A673 (cell line): ENCODE results near the gene NCKAP5. TPM values are rescaled to one million over a fixed set of nuclear protein-coding genes. Genes with fewer than 3 reads are reported as not detected.

ENCODE experiments used
- BruUV-seq: library from RNA; stranded (reverse); fragments of 400-500 nt; replicated peaks from 2 replicates; lab custom pipeline; 2021; lab: Mats Ljungman, UMichigan
- CTCF ChIA-PET: fragments of 300-600 bp; sonication (Branson Sonifier 250); formaldehyde crosslinking; loops from one replicate; lab custom pipeline; 2022; ENCODE audit warnings: antibody characterized with exemption; lab: Charles Lee
- POLR2A ChIA-PET: fragments of 300-600 bp; sonication (Branson Sonifier 250); formaldehyde crosslinking; loops from one replicate; lab custom pipeline; 2022; ENCODE audit warnings: antibody characterized with exemption; ENCODE audit not compliant: low non-redundant PET; lab: Charles Lee
- DNase-seq: peaks from one replicate; pipeline ENCODE4 v3.0.0-alpha.2; 2015; ENCODE audit warnings: low spot score
- H3K27ac ChIP-seq: fragments of 200-600 bp; sonication (generic); 2 replicates; pipeline ENCODE4 v1.5.1; 2016; ENCODE audit warnings: mixed run types, low read depth, mild to moderate bottlenecking, mixed read lengths, antibody characterized with exemption, low read length; ENCODE audit not compliant: poor library complexity, severe bottlenecking
- H3K27me3 ChIP-seq: fragments of 200-600 bp; sonication (generic); replicated peaks from 2 replicates; pipeline ENCODE4 v1.6.1; 2017; ENCODE audit warnings: mixed run types, low read depth, mild to moderate bottlenecking, mixed read lengths, antibody characterized with exemption, low read length; ENCODE audit not compliant: insufficient read depth, poor library complexity
- H3K36me3 ChIP-seq: fragments of 200-600 bp; sonication (generic); 2 replicates; pipeline ENCODE4 v1.6.1; 2016; ENCODE audit warnings: mixed run types, mild to moderate bottlenecking, mixed read lengths, antibody characterized with exemption, low read length; ENCODE audit not compliant: insufficient read depth, poor library complexity, severe bottlenecking
- H3K4me1 ChIP-seq: fragments of 200-600 bp; sonication (generic); 2 replicates; pipeline ENCODE4 v1.6.1; 2017; ENCODE audit warnings: mixed run types, mild to moderate bottlenecking, mixed read lengths, antibody characterized with exemption, low read length; ENCODE audit not compliant: insufficient read depth, poor library complexity, severe bottlenecking
- H3K4me3 ChIP-seq: fragments of 200-600 bp; sonication (generic); 2 replicates; pipeline ENCODE4 v1.5.1; 2016; ENCODE audit warnings: low read depth, mixed run types, mild to moderate bottlenecking, mixed read lengths, low read length; ENCODE audit not compliant: poor library complexity, severe bottlenecking
- H3K9me3 ChIP-seq: fragments of 200-600 bp; sonication (generic); 2 replicates; pipeline ENCODE4 v1.6.1; 2016; ENCODE audit warnings: mixed run types, low read depth, mild to moderate bottlenecking, mixed read lengths, antibody characterized with exemption, low read length; ENCODE audit not compliant: poor library complexity, severe bottlenecking
- EZH2 ChIP-seq: fragments of 200-600 bp; sonication (generic); IDR thresholded peaks from 2 replicates; pipeline ENCODE4 v1.6.1; 2017; ENCODE audit warnings: borderline replicate concordance, low read depth, mild to moderate bottlenecking, mixed read lengths, antibody characterized with exemption, low read length; ENCODE audit not compliant: poor library complexity, severe bottlenecking
- intact Hi-C: fragments of 100-400 bp; cut with micrococcal nuclease; formaldehyde crosslinking; loops from one replicate; pipeline ENCODE4 v1.10.0; 2022; ENCODE audit not compliant: unreplicated experiment
- total RNA-seq: library from RNA; stranded (reverse); gene quantifications from 2 replicates; pipeline ENCODE4 v1.2.3, GENCODE V29; 2021
- TF ChIP-seq, protein P1 (sequence below): fragments of 300-800, 200-600 bp; sonication (generic); conservative IDR thresholded peaks from 2 replicates; pipeline ENCODE4 v1.5.1; 2017; ENCODE audit warnings: low read depth, mild to moderate bottlenecking, antibody characterized with exemption, low read length, moderate library complexity, mixed read lengths

Gene NCKAP5
- total RNA-seq, 1 experiment from 2014 or later: 26.6 TPM

DNA sequence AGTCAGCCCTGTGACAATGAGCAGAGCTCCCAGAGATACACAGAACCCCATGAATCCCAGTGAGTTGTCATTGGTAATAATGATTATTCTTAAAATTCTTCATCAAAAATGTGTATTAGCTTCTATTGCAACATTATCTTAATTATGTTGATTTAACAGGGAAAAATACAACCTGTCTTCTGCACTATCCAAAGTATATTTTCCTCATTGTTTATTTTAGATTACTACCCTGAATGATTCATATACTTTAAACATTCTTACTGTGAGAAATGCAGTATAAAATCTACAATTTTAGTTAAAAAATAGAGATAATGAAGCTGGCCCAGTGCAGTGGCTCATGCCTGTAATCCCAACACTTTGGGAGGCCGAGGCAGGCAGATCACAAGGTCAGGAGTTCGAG lies 773.0 kb downstream of the NCKAP5 start:
- Histone ChIP-seq H3K36me3 (no peaks in the 10 kb centered on the region), H3K9me3 (no peaks in the 10 kb centered on the region), H3K4me3 (no peak overlapping the region), H3K27me3 (no peaks in the 10 kb centered on the region), H3K27ac (no peak overlapping the region), H3K4me1 (no peaks in the 10 kb centered on the region)
- no TSS peak for BruUV-seq
- ChIA-PET POLR2A (no interaction called here), CTCF (no interaction called here)
- no peak for DNase-seq
- intact Hi-C loops: no loop called here
- TF ChIP-seq, protein P1, sequence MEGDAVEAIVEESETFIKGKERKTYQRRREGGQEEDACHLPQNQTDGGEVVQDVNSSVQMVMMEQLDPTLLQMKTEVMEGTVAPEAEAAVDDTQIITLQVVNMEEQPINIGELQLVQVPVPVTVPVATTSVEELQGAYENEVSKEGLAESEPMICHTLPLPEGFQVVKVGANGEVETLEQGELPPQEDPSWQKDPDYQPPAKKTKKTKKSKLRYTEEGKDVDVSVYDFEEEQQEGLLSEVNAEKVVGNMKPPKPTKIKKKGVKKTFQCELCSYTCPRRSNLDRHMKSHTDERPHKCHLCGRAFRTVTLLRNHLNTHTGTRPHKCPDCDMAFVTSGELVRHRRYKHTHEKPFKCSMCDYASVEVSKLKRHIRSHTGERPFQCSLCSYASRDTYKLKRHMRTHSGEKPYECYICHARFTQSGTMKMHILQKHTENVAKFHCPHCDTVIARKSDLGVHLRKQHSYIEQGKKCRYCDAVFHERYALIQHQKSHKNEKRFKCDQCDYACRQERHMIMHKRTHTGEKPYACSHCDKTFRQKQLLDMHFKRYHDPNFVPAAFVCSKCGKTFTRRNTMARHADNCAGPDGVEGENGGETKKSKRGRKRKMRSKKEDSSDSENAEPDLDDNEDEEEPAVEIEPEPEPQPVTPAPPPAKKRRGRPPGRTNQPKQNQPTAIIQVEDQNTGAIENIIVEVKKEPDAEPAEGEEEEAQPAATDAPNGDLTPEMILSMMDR: no peak
- no peak for TF ChIP-seq EZH2

DNA sequence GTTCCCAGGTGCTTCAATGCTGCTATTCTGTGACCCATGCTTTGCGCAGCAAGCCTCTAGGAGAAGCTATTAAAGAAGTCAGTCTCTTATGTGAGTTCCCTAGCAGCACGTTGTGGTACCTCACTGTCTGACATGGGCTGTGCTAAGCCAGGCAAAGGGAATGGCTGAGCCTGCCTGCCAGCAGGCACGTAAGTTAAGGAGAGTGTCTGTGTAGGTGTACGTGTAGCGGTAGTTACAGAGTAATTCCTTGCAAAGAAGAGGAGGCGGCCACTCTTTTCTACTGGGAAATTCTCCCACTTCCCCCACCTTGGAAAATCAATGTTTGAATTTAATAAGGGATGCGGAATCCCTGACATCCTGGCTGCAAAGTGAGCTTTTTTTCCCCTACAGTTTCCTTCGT lies 774.7 kb downstream of the NCKAP5 start:
- H3K36me3 ChIP-seq: no peaks in the 10 kb centered on the region
- DNase-seq: no peak
- POLR2A ChIA-PET: no interaction called here
- no peaks in the 10 kb centered on the region for H3K9me3 ChIP-seq
- no peak overlapping the region for H3K27ac ChIP-seq
- H3K4me3 ChIP-seq: no peak overlapping the region
- intact Hi-C loops: no loop called here
- no peaks in the 10 kb centered on the region for H3K27me3 ChIP-seq
- TF ChIP-seq EZH2: no peak
- TF ChIP-seq, protein P1: no peak
- BruUV-seq: no TSS peak
- CTCF ChIA-PET: no interaction called here
- no peaks in the 10 kb centered on the region for H3K4me1 ChIP-seq

DNA sequence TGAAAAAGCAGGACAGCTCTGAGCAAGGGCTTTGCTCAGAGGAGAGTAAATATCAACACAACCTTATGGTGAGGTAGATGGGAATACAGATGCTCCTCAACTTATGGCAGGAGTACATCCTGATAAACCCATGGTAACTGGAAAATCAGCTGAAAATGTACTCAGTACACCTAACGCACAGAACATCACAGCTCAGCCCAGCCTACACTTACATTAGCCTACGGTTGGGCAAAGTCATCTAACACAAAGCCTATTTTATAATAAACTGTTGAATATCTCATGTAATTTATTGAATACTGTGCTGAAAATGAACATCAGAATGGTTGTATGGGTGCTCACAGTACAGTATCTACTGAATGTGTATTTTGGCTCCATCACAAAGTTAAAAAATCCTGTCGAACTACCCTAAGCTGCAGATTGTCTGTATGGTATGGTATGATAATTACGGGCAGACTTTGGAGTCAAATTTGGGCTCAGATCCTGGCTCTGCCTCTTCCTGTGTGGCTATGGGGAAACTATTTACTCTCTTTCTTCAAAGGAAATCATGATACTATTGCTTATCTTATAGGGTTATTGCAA lies 778.0 kb downstream of the NCKAP5 start:
- H3K36me3 ChIP-seq: peaks cover 9% of the 10 kb centered on the region
- ChIA-PET POLR2A (no interaction called here), CTCF (no interaction called here)
- DNase-seq: no peak
- BruUV-seq: no TSS peak
- no peak for TF ChIP-seq EZH2
- TF ChIP-seq, protein P1: no peak
- H3K27me3 ChIP-seq: no peaks in the 10 kb centered on the region
- H3K9me3 ChIP-seq: no peaks in the 10 kb centered on the region
- H3K4me3 ChIP-seq: no peak overlapping the region
- no peak overlapping the region for H3K27ac ChIP-seq
- H3K4me1 ChIP-seq: no peaks in the 10 kb centered on the region
- intact Hi-C loops: no loop called here
